PFSK-1 (cell line): ENCODE results near the gene MGAT4B.

ENCODE experiments used
- POLR2AphosphoS5 ChIP-seq: IDR thresholded peaks from 2 replicates; pipeline ENCODE4 v1.6.1; 2012; ENCODE audit warnings: low read depth, mild to moderate bottlenecking, control low read depth, low read length, moderate library complexity
- SIN3A ChIP-seq: IDR thresholded peaks from 2 replicates; pipeline ENCODE4 v1.6.1; 2012; ENCODE audit warnings: mild to moderate bottlenecking, low read length, moderate library complexity, borderline replicate concordance; ENCODE audit not compliant: insufficient read depth
- TAF1 ChIP-seq: IDR thresholded peaks from 2 replicates; pipeline ENCODE4 v1.6.1; 2012; ENCODE audit warnings: low read length, control low read depth, borderline replicate concordance; ENCODE audit not compliant: insufficient read depth

- TF ChIP-seq TAF1 (no peak), POLR2AphosphoS5 (no peak), SIN3A (no peak)
Observed at GRCh38 chr5:179798771-179799643, 7.7 kb downstream of the MGAT4B start.
